Left lung (tissue), 10 donors: ENCODE data around the gene FBXO42. TPM values are rescaled to one million over a fixed set of nuclear protein-coding genes. Genes with fewer than 3 reads are reported as not detected.

ENCODE experiments used
- ATAC-seq: fragments of 200-7000 bp; cut with Tn5 transposase; one replicate; pipeline ENCODE4 v1.9.1; 2020; ENCODE audit warnings: moderate library complexity
- DNase-seq, 4 donors: peaks; one replicate each; pipeline ENCODE4 v3.0.0-alpha.2; 2013 to 2020
- H3K27ac ChIP-seq, 2 donors: fragments of 200-600 bp; sonication (generic) in 1 of 2; one replicate each; pipeline versions ENCODE4 v1.5.0 to v1.8.0; 2020 to 2021
- H3K27me3 ChIP-seq, 2 donors: fragments of 200-600 bp; sonication (generic) in 1 of 2; one replicate each; pipeline versions ENCODE4 v1.5.0 to v1.8.0; 2020 to 2021
- H3K36me3 ChIP-seq, 2 donors: fragments of 200-600 bp; sonication (generic) in 1 of 2; one replicate each; pipeline versions ENCODE4 v1.5.0 to v1.8.0; 2020 to 2021
- H3K4me1 ChIP-seq, 2 donors: fragments of 200-600 bp; one replicate each; pipeline ENCODE4 v1.8.0; 2021
- H3K4me3 ChIP-seq, 2 donors: fragments of 200-600 bp; sonication (generic) in 1 of 2; one replicate each; pipeline versions ENCODE4 v1.5.0 to v1.8.0; 2020 to 2021; ENCODE audit warnings: mild to moderate bottlenecking in 1 of 2
- H3K9me3 ChIP-seq, 2 donors: fragments of 200-600 bp; sonication (generic) in 1 of 2; one replicate each; pipeline versions ENCODE4 v1.5.0 to v1.8.0; 2020 to 2021
- intact Hi-C, 2 donors: fragments of 100-400 bp; cut with DNase I; formaldehyde crosslinking; loops; one replicate each; pipeline versions ENCODE4 v1.11.2 to v1.14.2; 2022
- polyA plus RNA-seq, 6 donors: library from polyadenylated mRNA; unstranded; fragments of 120-200 nt; gene quantifications; one replicate each; pipeline ENCODE4 v1.2.1, GENCODE V29; 2013; ENCODE audit not compliant: insufficient read length in 6 of 6
- total RNA-seq, 2 donors: library from RNA; stranded (reverse); fragmentation: NEBNext Ultra II Directional; extraction: Animal tissue kit (Norgen Biotek cat#: 25700); gene quantifications; one replicate each; pipeline ENCODE4 v1.2.1, GENCODE V29; 2021
- TF ChIP-seq, protein P1 (sequence below), 2 donors: fragments of 200-600 bp; sonication (generic) in 1 of 2; IDR thresholded peaks; one replicate each; pipeline versions ENCODE4 v1.5.0 to v1.8.0; 2021; ENCODE audit warnings: antibody characterized with exemption in 2 of 2
- donor health status: DM: no; HTN: yes; CAD: no.
- donor health status: DM: no; HTN: no; CAD: no.

Gene FBXO42
- total and polyA plus RNA-seq, 8 donors: 18.8 to 22.4 (median 21.1) TPM

- TF ChIP-seq, protein P1, sequence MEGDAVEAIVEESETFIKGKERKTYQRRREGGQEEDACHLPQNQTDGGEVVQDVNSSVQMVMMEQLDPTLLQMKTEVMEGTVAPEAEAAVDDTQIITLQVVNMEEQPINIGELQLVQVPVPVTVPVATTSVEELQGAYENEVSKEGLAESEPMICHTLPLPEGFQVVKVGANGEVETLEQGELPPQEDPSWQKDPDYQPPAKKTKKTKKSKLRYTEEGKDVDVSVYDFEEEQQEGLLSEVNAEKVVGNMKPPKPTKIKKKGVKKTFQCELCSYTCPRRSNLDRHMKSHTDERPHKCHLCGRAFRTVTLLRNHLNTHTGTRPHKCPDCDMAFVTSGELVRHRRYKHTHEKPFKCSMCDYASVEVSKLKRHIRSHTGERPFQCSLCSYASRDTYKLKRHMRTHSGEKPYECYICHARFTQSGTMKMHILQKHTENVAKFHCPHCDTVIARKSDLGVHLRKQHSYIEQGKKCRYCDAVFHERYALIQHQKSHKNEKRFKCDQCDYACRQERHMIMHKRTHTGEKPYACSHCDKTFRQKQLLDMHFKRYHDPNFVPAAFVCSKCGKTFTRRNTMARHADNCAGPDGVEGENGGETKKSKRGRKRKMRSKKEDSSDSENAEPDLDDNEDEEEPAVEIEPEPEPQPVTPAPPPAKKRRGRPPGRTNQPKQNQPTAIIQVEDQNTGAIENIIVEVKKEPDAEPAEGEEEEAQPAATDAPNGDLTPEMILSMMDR (IDR thresholded peaks at IDR 0.05): no peak
- H3K36me3 ChIP-seq: no peaks in the 10 kb centered on the region
Observed at GRCh38 chr1:16380868-16381267, 28.6 kb upstream of the FBXO42 start.

DNA sequence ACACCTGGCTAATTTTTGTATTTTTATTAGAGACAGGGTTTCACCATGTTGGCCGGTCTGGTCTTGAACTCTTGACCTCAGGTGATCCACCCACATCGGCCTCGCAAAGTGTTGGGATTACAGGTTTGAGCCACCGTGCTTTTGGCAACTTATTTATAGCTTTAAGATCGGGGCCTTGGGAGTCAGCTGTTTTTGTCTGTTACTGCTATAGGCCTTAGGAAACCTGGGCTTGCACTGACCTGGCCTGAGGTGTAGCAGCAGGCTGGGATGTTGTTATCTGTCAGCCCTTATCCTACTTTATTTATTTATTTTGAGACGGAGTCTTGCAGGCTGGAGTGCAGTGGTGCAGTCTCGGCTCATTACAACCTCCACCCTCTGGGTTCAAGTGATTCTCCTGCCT lies 26.2 kb upstream of the FBXO42 start:
- H3K27ac ChIP-seq: no peak overlapping the region
- ATAC-seq: no peak
- TF ChIP-seq, protein P1 (IDR thresholded peaks at IDR 0.05): no peak
- H3K36me3 ChIP-seq: no peaks in the 10 kb centered on the region
- H3K4me1 ChIP-seq: peaks cover 31 to 60% of the 10 kb centered on the region in 2 donors
- DNase-seq: no peak
- H3K9me3 ChIP-seq: no peaks in the 10 kb centered on the region
- no peak overlapping the region for H3K4me3 ChIP-seq
- intact Hi-C loops: no loop called here
- H3K27me3 ChIP-seq: no peaks in the 10 kb centered on the region

More at GRCh38 chr1:16380868-16381267, 28.6 kb upstream of the FBXO42 start:
- no peaks in the 10 kb centered on the region for H3K9me3 ChIP-seq
- H3K4me3 ChIP-seq: no peak overlapping the region
- no peak for DNase-seq
- no peak overlapping the region for H3K27ac ChIP-seq
- ATAC-seq: no peak
- intact Hi-C loops: no loop called here
- H3K4me1 ChIP-seq: peaks cover 15 to 50% of the 10 kb centered on the region in 2 donors
- no peaks in the 10 kb centered on the region for H3K27me3 ChIP-seq

DNA sequence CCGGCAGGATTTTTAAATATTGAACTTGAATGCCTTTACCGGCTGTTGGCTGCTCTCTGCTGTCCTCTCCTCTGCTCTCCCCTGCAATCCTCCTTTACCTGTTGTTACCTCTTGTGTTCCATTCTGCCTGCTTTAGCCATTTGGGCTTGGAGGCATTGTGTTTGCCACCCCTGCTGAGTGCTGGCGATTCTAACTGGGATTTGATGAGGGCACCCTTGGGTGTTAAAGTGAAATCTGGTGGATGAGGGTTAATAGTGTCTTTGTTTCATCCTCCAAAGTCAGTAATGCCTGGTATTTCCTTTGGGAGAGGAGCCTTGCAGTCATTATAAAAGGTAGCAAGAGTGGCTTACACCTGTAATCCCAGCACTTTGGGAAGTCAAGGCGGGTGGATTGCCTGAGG lies 24.7 kb upstream of the FBXO42 start:
- no peak for ATAC-seq
- Histone ChIP-seq H3K36me3 (no peaks in the 10 kb centered on the region), H3K4me1 (peaks cover 36 to 75% of the 10 kb centered on the region in 2 donors), H3K27me3 (no peaks in the 10 kb centered on the region), H3K4me3 (no peak overlapping the region), H3K27ac (no peak overlapping the region), H3K9me3 (no peaks in the 10 kb centered on the region)
- DNase-seq: no peak
- intact Hi-C loops: no loop called here
- TF ChIP-seq, protein P1 (IDR thresholded peaks at IDR 0.05): no peak

DNA sequence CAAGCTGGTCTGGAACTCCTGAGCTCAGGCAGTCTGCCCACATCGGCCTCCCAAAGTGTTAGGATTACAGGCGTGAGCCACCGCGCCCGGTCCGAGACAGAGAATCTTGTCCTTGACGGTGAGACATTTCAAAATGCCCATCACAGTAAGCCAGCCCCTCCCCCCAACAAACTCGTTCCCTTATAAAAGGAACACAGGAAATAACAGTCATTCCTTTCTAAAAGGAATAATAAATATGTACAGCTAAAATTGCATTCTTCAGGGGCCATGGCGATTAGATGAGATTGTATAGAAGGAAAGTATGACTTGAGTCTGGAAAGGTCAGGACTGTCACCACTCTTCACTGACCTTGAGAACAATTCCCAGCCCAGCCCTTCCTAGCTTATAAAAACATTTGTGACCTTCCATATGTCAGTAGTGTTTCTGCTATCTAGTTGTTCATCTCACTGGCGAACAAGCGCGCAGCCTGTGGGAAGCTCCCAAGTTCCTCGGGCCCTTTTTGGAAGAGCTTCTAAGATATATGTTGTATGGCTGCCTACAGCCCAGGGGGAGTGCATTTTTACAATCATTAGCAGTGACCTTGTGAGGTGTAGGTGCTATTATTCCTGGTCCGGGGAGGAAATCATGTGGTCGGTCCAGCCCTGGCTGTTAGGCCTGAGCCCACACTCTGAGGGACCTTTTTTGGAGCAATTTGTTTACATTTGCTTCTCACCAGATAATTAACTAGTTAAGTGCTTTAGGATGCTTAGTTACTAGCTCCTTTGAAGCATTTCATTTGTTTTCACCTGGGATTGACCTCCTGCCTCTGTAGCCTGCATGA lies 23.5 kb upstream of the FBXO42 start:
- intact Hi-C loops: no loop called here
- no peak overlapping the region for H3K4me3 ChIP-seq
- no peaks in the 10 kb centered on the region for H3K27me3 ChIP-seq
- H3K4me1 ChIP-seq: peaks cover 36 to 87% of the 10 kb centered on the region in 2 donors
- H3K9me3 ChIP-seq: no peaks in the 10 kb centered on the region
- no peaks in the 10 kb centered on the region for H3K36me3 ChIP-seq
- ATAC-seq: no peak
- TF ChIP-seq, protein P1 (IDR thresholded peaks at IDR 0.05): no peak
- peak overlapping the region; percentile 33 to 57 for H3K27ac ChIP-seq
- DNase-seq: no peak

- Histone ChIP-seq H3K27me3 (no peaks in the 10 kb centered on the region), H3K27ac (peak overlapping the region in 1 of 2 donors; percentile 23), H3K36me3 (no peaks in the 10 kb centered on the region), H3K4me1 (peaks cover 35 to 96% of the 10 kb centered on the region in 2 donors), H3K4me3 (no peak overlapping the region), H3K9me3 (no peaks in the 10 kb centered on the region)
- TF ChIP-seq, protein P1 (IDR thresholded peaks at IDR 0.05): no peak
- no peak for ATAC-seq
- intact Hi-C loops: no loop called here
- DNase-seq: no peak
Observed at GRCh38 chr1:16374266-16374665, 22.0 kb upstream of the FBXO42 start.
